GM18507 (cell line): Measurements from ENCODE around the gene ADAM15.

ENCODE experiments used
- DNase-seq: peaks from one replicate; pipeline ENCODE4 v3.0.0; 2011; ENCODE audit warnings: low read depth; ENCODE audit not compliant: insufficient read length; ENCODE audit errors: extremely low spot score
- FAIRE-seq: peaks from 2 replicates; lab custom pipeline; 2011; peaks lifted over from hg19 to GRCh38; lab: Jason Lieb, UNC

The ADAM15 gene

DNA sequence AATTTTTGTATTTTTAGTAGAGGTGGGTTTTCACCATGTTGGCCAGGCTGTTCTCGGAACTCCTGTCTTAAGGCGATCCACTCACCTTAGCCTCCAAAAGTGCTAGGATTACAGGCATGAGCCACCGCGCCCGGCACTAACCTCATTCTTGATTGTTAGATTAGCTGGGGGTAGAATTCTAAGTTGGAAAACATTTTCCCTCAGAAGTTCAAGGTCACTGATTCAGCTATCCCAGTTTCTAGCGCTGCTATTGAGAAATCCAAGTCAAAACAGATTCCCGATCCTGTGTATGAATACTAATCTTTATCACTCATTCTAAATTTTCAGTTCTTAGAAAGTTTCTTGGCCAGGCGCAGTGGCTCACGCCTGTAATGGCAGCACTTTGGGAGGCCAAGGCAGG lies 52.2 kb downstream of the ADAM15 start:
- DNase-seq (no peak), FAIRE-seq (no peak)

- no peak for DNase-seq
- FAIRE-seq: no peak
Measured at GRCh38 chr1:155104605-155105534, 53.8 kb downstream of the ADAM15 start.

DNA sequence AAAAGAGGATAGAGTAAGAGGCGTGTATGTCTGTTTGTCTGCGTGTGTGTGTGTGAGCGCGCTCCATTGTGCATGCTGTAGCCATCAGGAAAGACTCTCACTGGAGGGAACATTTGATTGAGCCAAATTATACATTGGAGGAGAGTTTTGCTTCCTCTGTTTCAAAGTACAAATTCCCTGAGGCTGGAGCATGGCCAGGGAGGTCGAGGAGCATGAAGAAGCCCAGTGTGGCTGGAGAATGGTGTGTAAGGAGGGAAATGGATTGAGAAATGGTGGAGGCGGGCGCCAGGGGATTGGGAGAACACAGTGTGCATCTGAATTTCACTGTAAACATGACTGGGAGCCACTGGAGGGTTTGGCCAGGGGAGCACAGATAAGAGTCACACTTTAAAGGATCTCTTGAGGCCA lies 54.5 kb downstream of the ADAM15 start:
- DNase-seq: no peak
- no peak for FAIRE-seq

DNA sequence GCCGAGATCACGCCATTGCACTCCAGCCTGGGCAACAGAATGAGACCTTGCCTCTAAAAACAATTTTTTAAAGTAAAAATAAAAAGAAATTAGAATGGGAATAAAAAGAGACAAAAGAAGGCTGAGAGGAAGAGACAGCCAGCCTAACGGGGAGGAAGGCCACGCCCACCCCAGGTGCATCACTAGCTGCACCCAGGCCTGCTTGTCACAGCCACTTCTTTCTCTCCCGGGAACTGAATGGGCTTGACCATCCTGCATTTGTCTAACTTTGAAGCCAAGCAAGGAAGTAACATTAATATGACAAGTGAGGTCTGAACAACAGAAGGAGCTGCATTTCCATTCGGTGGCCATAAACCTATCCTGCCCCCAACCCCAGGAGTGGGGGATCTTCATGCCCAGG lies 55.7 kb downstream of the ADAM15 start:
- FAIRE-seq: no peak

DNA sequence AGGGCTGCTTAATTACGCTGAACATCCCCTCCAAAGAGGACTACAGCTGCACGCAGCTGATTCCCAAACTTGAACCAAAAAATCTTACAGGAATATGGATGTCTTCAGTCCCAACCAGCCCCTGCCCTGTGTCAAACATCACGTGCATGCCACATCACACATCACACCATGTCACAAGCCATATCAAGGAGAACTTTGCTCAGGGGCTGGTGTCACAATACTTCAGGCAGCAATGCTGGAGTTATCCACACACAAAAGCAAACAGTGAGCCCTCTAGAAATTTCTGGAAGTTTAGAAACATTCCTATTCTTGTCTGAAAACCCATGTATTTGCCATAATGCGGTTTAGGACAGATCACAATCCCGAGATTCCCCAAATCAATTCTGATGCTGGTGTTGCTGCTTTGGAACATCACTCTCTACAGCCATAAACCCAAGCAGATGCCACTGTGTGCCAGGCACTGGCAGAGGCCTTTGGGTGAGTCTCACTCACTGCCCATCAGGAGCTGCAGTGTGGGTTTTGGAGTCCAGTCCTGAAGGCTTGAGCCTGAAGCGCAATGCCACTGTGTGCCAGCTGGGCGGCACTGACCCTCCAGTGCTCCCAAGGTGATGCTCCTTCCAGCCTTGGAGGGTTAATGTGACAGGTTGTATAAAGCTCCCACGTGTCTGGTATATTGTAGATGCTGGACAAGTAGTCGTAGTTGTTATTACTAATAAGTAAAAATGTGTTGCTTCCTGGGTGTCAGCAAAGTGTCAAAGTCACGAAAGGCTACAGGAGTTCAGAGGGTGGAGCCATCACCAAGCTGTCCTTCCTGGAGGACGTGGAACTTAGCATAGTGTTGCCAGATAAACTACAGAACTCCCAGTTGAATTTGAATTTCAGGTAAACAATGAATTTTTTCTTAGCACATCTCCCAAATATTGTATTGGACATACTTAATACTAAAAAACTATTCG lies 56.5 kb downstream of the ADAM15 start:
- DNase-seq (no peak), FAIRE-seq (no peak)

More for the DNA sequence above, 55.7 kb downstream of the ADAM15 start:
- no peak for DNase-seq

DNA sequence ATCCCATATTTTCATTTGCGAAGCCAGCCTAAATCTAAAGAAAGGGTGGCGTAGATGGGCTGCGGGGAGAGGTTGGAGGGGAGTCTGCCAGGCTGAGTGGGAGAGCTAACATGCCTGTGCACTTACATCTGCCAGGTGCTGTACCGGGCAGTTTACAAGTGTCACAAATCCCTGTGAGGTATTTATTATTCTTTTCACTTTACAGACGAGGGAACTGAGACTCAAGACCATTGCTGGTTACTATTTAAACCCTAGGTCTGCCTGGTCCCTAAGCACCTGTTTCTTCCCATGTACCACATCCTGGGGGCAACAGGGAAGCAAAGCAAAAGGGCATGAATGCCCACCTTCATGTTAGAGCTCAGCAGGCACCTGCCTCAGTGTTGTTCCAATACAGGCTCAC lies 57.2 kb downstream of the ADAM15 start:
- DNase-seq (no peak), FAIRE-seq (no peak)

DNA sequence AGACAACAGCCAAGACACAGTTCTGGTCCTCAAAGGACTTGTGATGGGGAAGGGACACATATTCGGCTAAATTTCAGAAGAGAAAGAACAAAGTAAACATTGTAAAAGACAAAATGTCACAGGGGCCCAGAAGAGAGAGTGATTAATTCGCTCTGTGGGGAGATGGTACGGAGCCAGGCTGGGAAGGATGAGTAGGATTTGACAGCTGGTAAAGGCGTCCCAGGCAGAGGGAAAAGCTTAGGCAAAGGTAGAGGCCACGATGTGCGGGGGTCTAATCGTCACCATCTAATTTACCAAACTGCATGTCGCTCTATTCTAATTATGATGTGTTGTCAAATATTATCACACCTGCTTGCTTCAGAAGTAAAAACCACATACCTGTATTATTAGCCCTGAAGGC lies 59.3 kb downstream of the ADAM15 start:
- no peak for FAIRE-seq
- DNase-seq: no peak

DNA sequence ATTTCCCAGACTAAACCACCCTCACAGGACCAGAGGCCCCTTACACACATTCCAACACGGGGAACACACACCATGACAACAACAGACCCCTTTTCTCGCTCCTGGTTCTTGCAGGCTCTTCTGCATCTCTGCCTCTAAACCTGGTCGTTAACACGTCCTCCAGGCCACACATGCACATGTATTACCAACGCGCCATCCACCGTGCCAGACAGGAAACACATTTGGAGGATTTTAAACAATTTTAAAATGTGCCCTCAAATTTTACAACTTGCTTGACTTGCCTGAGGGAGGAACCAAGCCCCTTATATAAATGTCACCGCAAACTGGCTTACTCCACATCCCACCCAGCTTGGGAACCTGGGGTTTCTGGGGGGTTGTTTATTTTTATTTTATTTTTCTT lies 59.7 kb downstream of the ADAM15 start:
- no peak for FAIRE-seq
- DNase-seq: no peak
